ENCODE data around the gene MYO5B. TPM values are rescaled to one million over a fixed set of nuclear protein-coding genes. Genes with fewer than 3 reads are reported as not detected.

MYO5B gene
- total RNA-seq, 1 experiment from 2014 or later = 32.1 TPM

- intact Hi-C loops (cut with micrococcal nuclease) = no loop called here
Measured at GRCh38 chr18:49833814-49834213, 361.1 kb downstream of the MYO5B start.

More at GRCh38 chr18:49833814-49834213, 361.1 kb downstream of the MYO5B start:
- Histone ChIP-seq H3K4me1 (ENCODE audit: control insufficient read depth in 1 of 2, insufficient read depth in 2 of 2, low read length in 2 of 2) (peaks cover 0 to 12% of the 10 kb centered on the region in 2 experiments; a peak in 2 of 4 replicates), H3K4me3 (replicated peaks in 1 of 2; ENCODE audit: low read depth in 1 of 2, low read length in 2 of 2) (no peak overlapping the region), H3K27ac (ENCODE audit: low read depth, low read length) (no peak overlapping the region), H3K27me3 (ENCODE audit: insufficient read depth, low read length) (no peaks in the 10 kb centered on the region), H3K9me3 (ENCODE audit: control insufficient read depth in 1 of 2, insufficient read depth in 1 of 2, low read depth in 1 of 2, low read length in 2 of 2) (no peaks in the 10 kb centered on the region), H4K20me1 (ENCODE audit: insufficient read depth) (no peaks in the 10 kb centered on the region), H2AFZ (ENCODE audit: low read depth, low read length, poor library complexity, severe bottlenecking) (no peak overlapping the region), H3K79me2 (ENCODE audit: insufficient read depth, low read length) (no peaks in the 10 kb centered on the region), H3K9ac (ENCODE audit: low read length) (no peak overlapping the region), H3K4me2 (ENCODE audit: low read length) (no peak overlapping the region), H3K36me3 (ENCODE audit: control insufficient read depth in 1 of 2, insufficient read depth in 2 of 2, low read length in 2 of 2) (peaks cover 0 to 2% of the 10 kb centered on the region in 2 experiments; a peak in 1 of 4 replicates), H3K9me2 (ENCODE audit: insufficient read depth) (no peaks in the 10 kb centered on the region)
- no peak for ATAC-seq
- CTCF ChIA-PET = no interaction called here
- TF ChIP-seq CTCF (IDR thresholded peaks at IDR 0.05 in 2 of 3, conservative IDR thresholded peaks at IDR 0.05 in 1 of 3; ENCODE audit: borderline replicate concordance in 1 of 3, insufficient read depth in 1 of 3, low read depth in 2 of 3, low read length in 2 of 3) = no peak
- TF ChIP-seq EZH2phosphoT487 (IDR thresholded peaks at IDR 0.05; ENCODE audit: borderline replicate concordance) = no peak
- TF ChIP-seq SP1 (IDR thresholded peaks at IDR 0.05; ENCODE audit: low read depth) = no peak
- no peak for TF ChIP-seq ELF1 (IDR thresholded peaks at IDR 0.05; ENCODE audit: borderline replicate concordance, low read depth)
- TF ChIP-seq EZH2 (IDR thresholded peaks at IDR 0.05) = no peak
- TF ChIP-seq FOSL1 (IDR thresholded peaks at IDR 0.05; ENCODE audit: low read depth) = no peak
- TF ChIP-seq SRF (IDR thresholded peaks at IDR 0.05; ENCODE audit: low read depth) = no peak
- no peak for TF ChIP-seq POLR2A (IDR thresholded peaks at IDR 0.05; ENCODE audit: borderline replicate concordance, extremely low read depth, insufficient read depth, insufficient read length)
- no peak for TF ChIP-seq POLR2AphosphoS5 (IDR thresholded peaks at IDR 0.05; ENCODE audit: low read depth, low read length)
- TF ChIP-seq ATF3 (IDR thresholded peaks at IDR 0.05) = no peak
- TF ChIP-seq ZBTB33 (IDR thresholded peaks at IDR 0.05; ENCODE audit: extremely low read depth, insufficient replicate concordance, low read length) = no peak
- no peak for TF ChIP-seq CEBPB (IDR thresholded peaks at IDR 0.05; ENCODE audit: low read depth)
- no peak for TF ChIP-seq REST (IDR thresholded peaks at IDR 0.05; ENCODE audit: low read depth)
- TF ChIP-seq EGR1 (IDR thresholded peaks at IDR 0.05; ENCODE audit: low read depth) = no peak
- TF ChIP-seq SIN3A (IDR thresholded peaks at IDR 0.05; ENCODE audit: low read depth) = no peak
- POLR2A ChIA-PET = no interaction called here
- RAD21 ChIA-PET (ENCODE audit: low non-redundant PET in 1 of 2, low total read pairs in 2 of 2, uncharacterized antibody in 2 of 2, unreplicated experiment in 2 of 2) = no interaction called here
- no peak for DNase-seq (ENCODE audit: low read depth, low spot score)
- no TSS peak for BruUV-seq (replicated peaks)
